Measurements from ENCODE around the gene NIN.

NIN gene

GRCh38 chr14:50785457-50786063 is 45.4 kb downstream of the NIN start:
- DNase-seq = no peak

- DNase-seq = no peak
These were observed 46.1 kb downstream of the NIN start for GRCh38 chr14:50784683-50785456.

GRCh38 chr14:50783563-50783962 is 47.4 kb downstream of the NIN start:
- no peak for DNase-seq

GRCh38 chr14:50780393-50780792 is 50.6 kb downstream of the NIN start:
- no peak for DNase-seq

GRCh38 chr14:50778721-50779483 is 52.1 kb downstream of the NIN start:
- no peak for DNase-seq

GRCh38 chr14:50776522-50776921 is 54.4 kb downstream of the NIN start:
- no peak for DNase-seq

- no peak for DNase-seq
These were observed 55.6 kb downstream of the NIN start for GRCh38 chr14:50775357-50775756.

GRCh38 chr14:50774542-50775267 is 56.3 kb downstream of the NIN start:
- DNase-seq = no peak

GRCh38 chr14:50773632-50774541 is 57.1 kb downstream of the NIN start:
- peak; percentile 6 to 43 for DNase-seq

- no peak for DNase-seq
These were observed 58.5 kb downstream of the NIN start for GRCh38 chr14:50772412-50772811.

- no peak for DNase-seq
These were observed 60.4 kb downstream of the NIN start for GRCh38 chr14:50770586-50770985.

- DNase-seq = no peak
These were observed 61.0 kb downstream of the NIN start for GRCh38 chr14:50769863-50770500.

- DNase-seq = no peak
These were observed 62.3 kb downstream of the NIN start for GRCh38 chr14:50768680-50769079.

GRCh38 chr14:50766338-50766886 is 64.5 kb downstream of the NIN start:
- no peak for DNase-seq

- DNase-seq = no peak
These were observed 67.5 kb downstream of the NIN start for GRCh38 chr14:50763382-50764007.

- DNase-seq = no peak
These were observed 68.0 kb downstream of the NIN start for GRCh38 chr14:50762931-50763300.

- DNase-seq = peak; percentile 37 to 79
These were observed 68.7 kb downstream of the NIN start for GRCh38 chr14:50762001-50762930.

GRCh38 chr14:50759800-50760543 is 71.0 kb downstream of the NIN start:
- DNase-seq = no peak

GRCh38 chr14:50758945-50759344 is 72.0 kb downstream of the NIN start:
- no peak for DNase-seq
